HG03159 (cell line): Measurements from ENCODE around the gene HS6ST3.
"Not testable (repeated sequence)": the region's sequence is repeated elsewhere in the genome, so short reads cannot be mapped to it uniquely, and the experiment has no call there.

ENCODE experiments used
- ATAC-seq: cut with Tn5 transposase; IDR thresholded peaks from one replicate; pipeline ENCODE4 v1.9.1; 2021; ENCODE audit warnings: mild to moderate bottlenecking, moderate library complexity; ENCODE audit not compliant: unreplicated experiment

Gene HS6ST3

DNA sequence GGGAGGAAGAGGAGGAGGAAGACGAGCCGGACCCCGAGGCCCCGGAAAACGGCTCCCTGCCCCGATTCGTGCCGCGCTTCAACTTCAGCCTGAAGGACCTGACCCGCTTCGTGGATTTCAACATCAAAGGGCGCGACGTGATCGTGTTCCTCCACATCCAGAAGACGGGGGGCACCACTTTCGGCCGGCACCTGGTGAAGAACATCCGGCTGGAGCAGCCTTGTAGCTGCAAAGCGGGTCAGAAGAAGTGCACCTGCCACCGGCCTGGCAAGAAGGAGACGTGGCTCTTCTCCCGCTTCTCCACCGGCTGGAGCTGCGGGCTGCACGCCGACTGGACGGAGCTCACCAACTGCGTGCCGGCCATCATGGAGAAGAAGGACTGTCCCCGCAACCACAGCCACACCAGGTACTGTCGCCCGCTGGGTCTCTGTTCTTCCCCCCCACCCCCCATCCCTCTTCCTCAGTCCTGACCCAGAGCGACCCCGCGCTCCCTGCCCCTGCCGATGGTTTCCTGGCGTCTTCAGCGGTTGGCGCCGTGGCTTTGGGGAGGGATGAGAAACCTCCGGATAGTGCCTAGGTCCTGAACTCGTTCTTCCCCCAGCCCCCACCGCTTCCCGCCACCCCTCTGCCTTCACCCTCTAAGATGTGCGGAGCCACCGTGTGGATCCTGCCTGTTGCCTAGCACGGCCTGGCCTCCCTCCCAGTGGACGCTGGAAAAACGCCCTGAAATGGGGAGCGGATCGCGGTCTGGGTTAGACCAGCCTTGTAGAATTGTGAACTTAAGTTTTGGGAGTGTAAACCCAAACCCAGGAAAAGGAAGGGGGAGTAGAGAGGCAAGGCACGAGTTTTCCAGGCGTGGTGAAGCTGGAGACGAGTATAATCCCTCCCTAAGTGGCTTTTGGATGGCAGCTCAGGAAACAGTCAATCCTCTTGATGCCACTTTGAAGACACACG is 1.5 kb downstream of the HS6ST3 start:
- no peak for ATAC-seq

DNA sequence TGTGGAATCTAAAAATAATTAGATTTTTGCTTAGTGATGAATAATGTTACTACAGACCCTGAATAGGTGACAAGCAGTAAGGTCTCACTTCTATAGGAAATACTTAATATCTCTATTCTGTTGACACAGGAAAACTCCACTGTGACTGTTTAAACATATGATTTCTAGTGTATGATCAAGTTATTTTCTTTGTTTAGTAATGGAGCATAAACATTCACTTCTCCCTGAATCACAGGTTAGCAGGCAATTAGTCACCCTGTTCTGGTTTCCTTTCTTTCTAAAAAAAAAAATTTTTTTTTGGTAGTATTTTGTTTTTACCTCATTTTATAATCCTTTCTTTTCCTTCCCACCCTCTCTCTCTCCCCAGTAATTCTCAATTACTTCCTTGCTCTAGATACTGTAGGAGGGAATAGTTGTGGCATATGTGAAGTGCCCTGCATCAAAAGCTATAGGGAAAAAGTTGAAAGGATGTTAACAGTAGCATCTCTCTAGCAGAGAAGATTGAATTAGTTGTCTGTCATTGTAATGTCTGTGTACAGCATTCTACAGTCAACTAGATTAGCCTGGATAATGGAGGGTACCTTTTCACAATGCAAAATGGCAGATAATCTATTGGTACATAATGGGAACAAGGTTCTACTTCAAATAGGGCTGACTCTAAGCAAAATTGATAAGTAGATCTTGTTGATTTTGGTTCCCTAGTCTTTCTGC is 3.5 kb downstream of the HS6ST3 start:
- ATAC-seq: no peak

- no peak for ATAC-seq
These were observed 10.7 kb downstream of the HS6ST3 start for GRCh38 chr13:96100457-96101220.

- ATAC-seq: no peak
These were observed 14.6 kb downstream of the HS6ST3 start for GRCh38 chr13:96104516-96104915.

DNA sequence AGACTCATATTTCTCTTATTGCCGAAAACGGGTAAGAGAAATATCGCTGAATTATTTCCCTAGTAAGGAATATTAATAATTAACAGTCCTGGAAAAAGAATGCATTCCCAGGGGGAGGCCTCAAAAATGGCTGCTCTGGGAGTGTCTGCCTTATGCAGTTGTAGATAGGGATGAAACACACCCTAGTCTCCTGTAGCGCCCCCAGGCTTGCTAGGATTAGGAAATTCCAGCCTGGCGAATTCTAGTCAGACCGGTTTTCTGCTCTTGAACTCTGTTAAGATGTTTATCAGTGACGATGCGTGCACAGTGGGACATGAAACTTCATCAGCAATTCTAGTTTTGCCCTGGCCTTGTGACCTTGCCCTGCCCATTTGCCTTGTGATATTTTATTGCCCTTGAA is 18.2 kb downstream of the HS6ST3 start:
- ATAC-seq: not testable (repeated sequence)

DNA sequence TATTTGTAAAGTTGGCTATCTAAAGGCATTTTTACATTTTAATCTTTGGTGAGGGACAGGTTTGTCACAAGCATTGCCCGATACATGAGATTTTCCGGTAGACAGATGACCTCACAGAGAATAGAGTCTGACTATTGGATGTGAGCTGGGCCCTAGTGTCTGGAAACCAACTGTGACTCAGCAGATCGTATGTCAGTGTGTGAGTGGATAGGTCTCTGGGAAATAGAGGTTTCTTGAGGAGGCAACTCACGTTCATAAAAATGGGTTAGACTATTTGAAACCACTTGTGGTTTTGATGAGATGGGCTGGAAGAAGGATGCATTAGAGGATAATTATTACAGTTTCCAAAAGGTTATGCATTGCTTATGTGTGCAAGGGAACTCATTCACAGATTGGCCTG is 19.2 kb downstream of the HS6ST3 start:
- ATAC-seq: no peak

DNA sequence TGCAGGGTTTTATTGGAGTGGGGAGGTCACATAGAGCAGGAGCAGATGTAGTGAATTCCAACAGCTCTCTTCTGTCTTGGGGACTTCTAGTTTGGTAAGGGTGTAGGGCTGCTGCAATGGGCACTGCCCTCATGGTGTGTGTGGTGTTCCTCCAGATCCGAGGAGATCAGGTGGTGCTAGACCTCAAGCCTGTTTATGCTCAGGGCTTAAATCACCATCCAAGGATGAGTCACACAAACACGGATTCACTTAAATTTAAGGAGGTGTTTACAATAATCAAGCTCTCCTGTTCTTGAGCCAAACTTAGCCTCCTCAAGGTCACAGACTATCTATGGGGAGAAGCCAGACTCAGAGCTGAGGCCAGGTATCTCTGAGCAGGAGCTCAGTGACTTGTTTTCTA is 23.0 kb downstream of the HS6ST3 start:
- no peak for ATAC-seq

DNA sequence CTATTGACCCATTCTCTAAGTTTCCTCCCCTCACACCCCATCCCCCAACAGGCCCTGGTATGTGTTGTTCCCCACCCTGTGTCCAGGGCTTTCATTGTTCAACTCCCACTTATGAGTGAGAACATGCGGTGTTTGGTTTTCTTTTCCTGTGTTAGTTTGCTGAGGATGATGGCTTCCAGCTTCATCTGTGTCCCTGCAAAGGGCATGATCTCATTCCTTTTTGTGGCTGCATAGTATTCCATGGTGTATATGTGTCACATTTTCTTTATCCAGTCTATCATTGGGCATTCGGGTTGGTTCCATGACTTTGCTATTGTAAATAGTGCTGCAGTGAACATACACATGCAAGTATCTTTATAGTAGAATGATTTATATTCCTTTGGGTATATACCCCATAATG is 25.5 kb downstream of the HS6ST3 start:
- ATAC-seq: not testable (repeated sequence)

DNA sequence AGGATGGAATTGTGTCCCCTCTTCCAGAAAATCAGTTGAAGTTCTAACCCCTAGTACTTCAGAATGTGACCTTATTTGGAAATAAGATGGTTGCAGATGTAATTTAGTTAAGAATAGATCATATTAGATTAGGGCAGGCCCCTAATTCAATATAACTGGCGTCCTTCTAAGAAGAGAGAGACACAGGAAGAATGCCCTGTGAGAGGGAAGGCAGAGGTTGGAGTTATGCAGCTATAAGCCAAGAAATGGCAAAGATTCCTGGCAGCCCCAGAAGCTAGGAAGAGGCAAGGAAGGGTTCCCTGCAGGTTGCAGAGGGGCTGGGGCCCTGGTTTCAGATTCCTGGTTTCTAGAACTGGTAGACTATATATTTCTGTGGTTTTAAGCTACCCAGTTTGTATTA is 30.0 kb downstream of the HS6ST3 start:
- no peak for ATAC-seq

GRCh38 chr13:96130818-96131340 is 41.0 kb downstream of the HS6ST3 start:
- no peak for ATAC-seq

- no peak for ATAC-seq
These were observed 51.1 kb downstream of the HS6ST3 start for GRCh38 chr13:96141032-96141431.

GRCh38 chr13:96159725-96160124 is 69.8 kb downstream of the HS6ST3 start:
- ATAC-seq: no peak

DNA sequence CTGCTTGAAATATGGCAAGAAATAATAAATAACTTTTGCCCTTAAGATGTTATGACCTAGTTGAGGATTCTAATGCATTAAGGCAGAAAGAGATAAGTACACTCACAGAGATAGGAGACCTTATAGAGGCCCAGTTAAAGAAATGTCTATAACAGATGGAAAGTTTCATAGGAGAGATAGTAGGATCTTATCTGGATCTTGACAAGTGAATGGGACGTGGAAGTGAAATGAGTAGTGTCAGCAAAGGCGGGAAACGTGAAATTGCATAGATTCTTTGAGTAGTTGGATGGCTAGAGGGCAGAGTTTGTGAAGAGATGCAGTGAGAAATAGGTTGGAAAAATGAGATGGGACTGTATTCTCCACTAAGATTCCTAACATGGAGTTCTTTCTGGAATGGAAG is 71.2 kb downstream of the HS6ST3 start:
- no peak for ATAC-seq

- ATAC-seq: no peak
These were observed 75.9 kb downstream of the HS6ST3 start for GRCh38 chr13:96165840-96166239.

DNA sequence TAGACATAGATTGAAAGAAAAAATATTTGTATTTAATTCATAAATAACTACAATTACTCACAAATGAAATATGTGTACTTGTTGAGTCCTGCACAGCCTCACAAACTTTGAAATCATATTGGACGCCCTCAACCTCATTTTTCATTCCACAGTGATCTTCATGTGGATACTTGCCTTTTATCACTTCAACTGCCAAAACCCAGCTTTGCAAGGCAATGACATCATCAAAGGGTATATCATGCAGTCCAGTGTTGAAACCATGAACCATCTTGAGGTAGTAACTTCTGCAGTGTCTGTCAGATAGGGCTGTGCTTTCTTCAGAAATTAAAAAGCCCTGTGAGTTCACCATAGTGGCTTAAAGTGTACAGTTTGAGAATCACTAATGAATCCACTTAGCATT is 82.2 kb downstream of the HS6ST3 start:
- no peak for ATAC-seq

DNA sequence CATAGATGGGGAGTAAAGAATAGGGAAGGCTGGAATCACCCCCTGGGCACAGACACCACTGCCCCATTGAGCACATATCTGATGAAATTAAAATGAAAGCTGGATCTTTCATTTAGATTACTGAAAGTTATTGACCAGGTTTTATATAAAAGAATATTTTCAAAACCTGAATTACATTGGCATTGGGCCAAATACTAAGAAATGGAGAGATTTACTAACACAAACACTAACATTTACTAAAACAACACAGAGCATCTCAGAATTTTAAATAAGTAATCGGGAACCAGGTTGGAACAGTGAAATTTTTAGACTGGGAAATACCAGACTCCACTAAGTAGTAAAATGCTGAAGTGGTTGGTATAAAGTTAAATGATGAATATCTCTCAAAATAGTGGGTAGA is 88.9 kb downstream of the HS6ST3 start:
- no peak for ATAC-seq

DNA sequence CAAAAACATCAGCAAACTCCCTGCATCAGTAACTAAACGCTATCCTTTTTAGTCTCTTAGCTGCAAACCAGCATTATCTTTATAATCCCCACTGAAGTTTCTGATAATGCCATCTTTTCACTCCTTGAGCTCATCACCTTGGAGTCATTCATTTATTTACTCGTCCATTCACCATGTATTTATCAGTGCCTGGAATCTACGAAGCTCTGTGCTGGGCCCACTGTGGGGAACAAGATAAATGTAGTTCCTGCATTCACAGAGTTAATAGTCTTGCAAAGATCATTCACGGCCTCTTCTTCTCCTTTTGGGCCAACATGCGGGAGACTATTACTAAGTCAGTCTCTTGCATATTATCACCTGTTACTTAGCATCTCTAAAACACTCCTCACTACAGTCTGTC is 89.4 kb downstream of the HS6ST3 start:
- ATAC-seq: no peak

GRCh38 chr13:96181911-96182310 is 92.0 kb downstream of the HS6ST3 start:
- no peak for ATAC-seq

GRCh38 chr13:96185818-96186217 is 95.9 kb downstream of the HS6ST3 start:
- ATAC-seq: no peak

- ATAC-seq: no peak
These were observed 101.5 kb downstream of the HS6ST3 start for GRCh38 chr13:96191367-96191766.

DNA sequence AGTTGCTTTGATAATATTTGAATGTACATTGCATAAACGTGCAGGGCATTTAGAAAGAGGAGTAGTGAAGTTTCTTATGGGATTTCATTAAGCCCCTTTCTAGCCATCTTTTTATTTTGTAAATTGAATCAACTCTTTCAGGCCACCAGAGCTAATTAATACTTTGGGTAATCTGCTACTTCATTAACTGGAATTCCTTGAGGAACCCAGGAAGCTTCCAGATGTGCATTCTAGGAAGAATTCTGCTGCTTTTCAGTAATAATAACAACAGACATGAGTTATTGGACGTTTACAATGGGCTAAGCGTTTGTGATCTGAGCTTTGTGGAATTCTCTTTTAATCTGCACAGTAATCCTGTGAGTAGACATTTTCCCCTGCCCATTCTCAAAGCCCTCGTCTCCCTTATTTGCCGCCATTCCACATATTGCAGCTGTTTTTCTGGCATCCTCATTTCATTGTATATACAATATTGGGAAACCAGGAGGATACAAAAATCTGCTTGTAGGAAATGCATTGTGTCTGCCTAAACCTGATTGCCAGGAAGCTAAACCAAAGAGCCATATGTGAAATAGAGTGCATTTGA is 103.9 kb downstream of the HS6ST3 start:
- no peak for ATAC-seq
